HG03280 (cell line): ENCODE data around the gene FGF19.

Experiments
- ATAC-seq: cut with Tn5 transposase; IDR thresholded peaks from one replicate; pipeline ENCODE4 v1.9.1; 2021; ENCODE audit warnings: mild to moderate bottlenecking, moderate library complexity; ENCODE audit not compliant: unreplicated experiment

FGF19 gene

GRCh38 chr11:69718912-69719311, 15.1 kb upstream of the FGF19 start:
- no peak for ATAC-seq

- no peak for ATAC-seq
These were observed 14.3 kb upstream of the FGF19 start for GRCh38 chr11:69718147-69718546.

GRCh38 chr11:69716891-69717747, 13.3 kb upstream of the FGF19 start:
- no peak for ATAC-seq

GRCh38 chr11:69716099-69716498, 12.3 kb upstream of the FGF19 start:
- no peak for ATAC-seq

GRCh38 chr11:69715446-69715845, 11.6 kb upstream of the FGF19 start:
- no peak for ATAC-seq

- ATAC-seq: no peak
These were observed 8.3 kb upstream of the FGF19 start for GRCh38 chr11:69711822-69712801.

- ATAC-seq: no peak
These were observed 5.0 kb upstream of the FGF19 start for GRCh38 chr11:69708736-69709401.

- ATAC-seq: no peak
These were observed 3.4 kb upstream of the FGF19 start for GRCh38 chr11:69707176-69707575.

- ATAC-seq: no peak
These were observed 2.3 kb upstream of the FGF19 start for GRCh38 chr11:69705901-69706787.

- no peak for ATAC-seq
These were observed 1.6 kb upstream of the FGF19 start for GRCh38 chr11:69705351-69705811.

- no peak for ATAC-seq
These were observed 859 bp upstream of the FGF19 start for GRCh38 chr11:69704508-69705253.

GRCh38 chr11:69703453-69703767, 412 bp downstream of the FGF19 start:
- no peak for ATAC-seq

GRCh38 chr11:69702769-69703452, 911 bp downstream of the FGF19 start:
- no peak for ATAC-seq

- ATAC-seq: no peak
These were observed 1.6 kb downstream of the FGF19 start for GRCh38 chr11:69702239-69702691.

- no peak for ATAC-seq
These were observed 3.3 kb downstream of the FGF19 start for GRCh38 chr11:69700278-69701140.

- no peak for ATAC-seq
These were observed 4.6 kb downstream of the FGF19 start for GRCh38 chr11:69699213-69699612.

- no peak for ATAC-seq
These were observed 5.5 kb downstream of the FGF19 start for GRCh38 chr11:69698362-69698761.

GRCh38 chr11:69697861-69698260, 6.0 kb downstream of the FGF19 start:
- ATAC-seq: no peak
